ENCODE data around the gene PLCB1. TPM values are rescaled to one million over a fixed set of nuclear protein-coding genes. Genes with fewer than 3 reads are reported as not detected.

PLCB1 gene
- total RNA-seq, 1 donor = 13.4 TPM

DNA sequence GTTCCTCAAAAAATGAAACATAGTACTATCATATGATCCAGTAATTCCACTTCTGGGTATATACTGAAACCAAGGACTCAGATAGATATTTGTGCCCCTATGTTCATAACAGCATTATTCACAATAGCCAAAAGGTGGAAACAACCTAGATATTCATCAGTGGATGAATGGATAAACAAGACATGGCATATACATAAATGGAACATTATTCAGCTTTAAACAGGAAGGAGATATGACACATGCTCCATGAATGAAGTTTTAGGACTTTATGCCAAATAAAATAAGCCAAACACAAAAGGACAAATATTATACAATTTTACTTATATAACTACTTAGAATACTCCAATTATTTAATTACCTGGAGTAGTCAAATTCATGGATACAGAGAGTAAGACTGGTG, 16.4 kb downstream of the PLCB1 start:
- Histone ChIP-seq H3K79me2 (ENCODE audit: insufficient read depth, low read length) (peaks cover 2% of the 10 kb centered on the region), H2AFZ (ENCODE audit: low read length) (no peak overlapping the region), H3K36me3 (ENCODE audit: insufficient read depth, low read length) (no peaks in the 10 kb centered on the region), H4K20me1 (ENCODE audit: insufficient read depth, low read length) (no peaks in the 10 kb centered on the region), H3K9me3 (ENCODE audit: low read depth, low read length) (no peaks in the 10 kb centered on the region), H3K27ac (ENCODE audit: low read depth, low read length) (no peak overlapping the region), H3K27me3 (ENCODE audit: insufficient read depth, low read length) (peaks cover 5% of the 10 kb centered on the region), H3K4me1 (ENCODE audit: insufficient read depth, low read length) (peaks cover 37% of the 10 kb centered on the region), H3K4me3 (ENCODE audit: insufficient read depth, low read length) (no peak overlapping the region), H3K4me2 (ENCODE audit: insufficient read depth, low read length) (no peak overlapping the region)
- TF ChIP-seq, protein P1, sequence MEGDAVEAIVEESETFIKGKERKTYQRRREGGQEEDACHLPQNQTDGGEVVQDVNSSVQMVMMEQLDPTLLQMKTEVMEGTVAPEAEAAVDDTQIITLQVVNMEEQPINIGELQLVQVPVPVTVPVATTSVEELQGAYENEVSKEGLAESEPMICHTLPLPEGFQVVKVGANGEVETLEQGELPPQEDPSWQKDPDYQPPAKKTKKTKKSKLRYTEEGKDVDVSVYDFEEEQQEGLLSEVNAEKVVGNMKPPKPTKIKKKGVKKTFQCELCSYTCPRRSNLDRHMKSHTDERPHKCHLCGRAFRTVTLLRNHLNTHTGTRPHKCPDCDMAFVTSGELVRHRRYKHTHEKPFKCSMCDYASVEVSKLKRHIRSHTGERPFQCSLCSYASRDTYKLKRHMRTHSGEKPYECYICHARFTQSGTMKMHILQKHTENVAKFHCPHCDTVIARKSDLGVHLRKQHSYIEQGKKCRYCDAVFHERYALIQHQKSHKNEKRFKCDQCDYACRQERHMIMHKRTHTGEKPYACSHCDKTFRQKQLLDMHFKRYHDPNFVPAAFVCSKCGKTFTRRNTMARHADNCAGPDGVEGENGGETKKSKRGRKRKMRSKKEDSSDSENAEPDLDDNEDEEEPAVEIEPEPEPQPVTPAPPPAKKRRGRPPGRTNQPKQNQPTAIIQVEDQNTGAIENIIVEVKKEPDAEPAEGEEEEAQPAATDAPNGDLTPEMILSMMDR (IDR thresholded peaks at IDR 0.05; ENCODE audit: extremely low read depth, low read depth, low read length) = no peak
- no peak for DNase-seq (ENCODE audit: insufficient read length, low spot score, missing footprints)

- Histone ChIP-seq H3K27ac (ENCODE audit: low read depth, low read length) (no peak overlapping the region), H3K4me2 (ENCODE audit: insufficient read depth, low read length) (no peak overlapping the region), H2AFZ (ENCODE audit: low read length) (no peak overlapping the region)
These were observed 18.5 kb downstream of the PLCB1 start for GRCh38 chr20:8150591-8150990.

GRCh38 chr20:8151372-8151771, 19.3 kb downstream of the PLCB1 start:
- Histone ChIP-seq H3K27me3 (ENCODE audit: insufficient read depth, low read length) (no peaks in the 10 kb centered on the region), H3K27ac (ENCODE audit: low read depth, low read length) (no peak overlapping the region), H3K4me3 (ENCODE audit: insufficient read depth, low read length) (no peak overlapping the region), H3K4me2 (ENCODE audit: insufficient read depth, low read length) (no peak overlapping the region), H3K79me2 (ENCODE audit: insufficient read depth, low read length) (no peaks in the 10 kb centered on the region), H3K36me3 (ENCODE audit: insufficient read depth, low read length) (no peaks in the 10 kb centered on the region), H4K20me1 (ENCODE audit: insufficient read depth, low read length) (no peaks in the 10 kb centered on the region), H2AFZ (ENCODE audit: low read length) (no peak overlapping the region), H3K4me1 (ENCODE audit: insufficient read depth, low read length) (peaks cover 40% of the 10 kb centered on the region), H3K9me3 (ENCODE audit: low read depth, low read length) (no peaks in the 10 kb centered on the region)
- DNase-seq (ENCODE audit: insufficient read length, low spot score, missing footprints) = no peak
- TF ChIP-seq, protein P1 (IDR thresholded peaks at IDR 0.05; ENCODE audit: extremely low read depth, low read depth, low read length) = no peak

More at GRCh38 chr20:8150591-8150990, 18.5 kb downstream of the PLCB1 start:
- DNase-seq (ENCODE audit: insufficient read length, low spot score, missing footprints) = no peak
- peaks cover 32% of the 10 kb centered on the region for H3K4me1 ChIP-seq (ENCODE audit: insufficient read depth, low read length)
- H4K20me1 ChIP-seq (ENCODE audit: insufficient read depth, low read length) = no peaks in the 10 kb centered on the region
- H3K36me3 ChIP-seq (ENCODE audit: insufficient read depth, low read length) = no peaks in the 10 kb centered on the region
- H3K27me3 ChIP-seq (ENCODE audit: insufficient read depth, low read length) = no peaks in the 10 kb centered on the region
- no peaks in the 10 kb centered on the region for H3K9me3 ChIP-seq (ENCODE audit: low read depth, low read length)
- TF ChIP-seq, protein P1 (IDR thresholded peaks at IDR 0.05; ENCODE audit: extremely low read depth, low read depth, low read length) = no peak
- peaks cover 2% of the 10 kb centered on the region for H3K79me2 ChIP-seq (ENCODE audit: insufficient read depth, low read length)
- H3K4me3 ChIP-seq (ENCODE audit: insufficient read depth, low read length) = no peak overlapping the region

DNA sequence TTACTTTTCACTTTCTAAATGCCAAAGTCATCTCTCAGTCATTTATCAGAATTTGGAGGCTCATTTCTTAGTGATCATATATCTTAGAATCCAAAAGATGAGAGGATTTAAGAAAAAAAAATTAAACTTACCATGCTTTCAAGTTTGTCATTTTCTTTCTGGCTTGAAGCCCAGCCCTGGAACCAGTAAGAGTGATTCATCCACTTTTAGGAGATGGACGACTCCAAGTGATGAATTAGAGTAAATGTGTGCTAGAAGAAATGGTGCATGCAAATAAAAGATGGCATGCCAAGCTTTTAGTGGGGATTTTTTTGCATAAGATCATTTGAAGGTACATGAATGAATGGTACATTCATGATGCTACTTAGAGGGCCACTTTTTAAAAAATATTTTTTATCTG, 20.1 kb downstream of the PLCB1 start:
- TF ChIP-seq, protein P1 (IDR thresholded peaks at IDR 0.05; ENCODE audit: extremely low read depth, low read depth, low read length) = no peak
- no peak overlapping the region for H3K4me3 ChIP-seq (ENCODE audit: insufficient read depth, low read length)
- peaks cover 48% of the 10 kb centered on the region for H3K4me1 ChIP-seq (ENCODE audit: insufficient read depth, low read length)
- no peak overlapping the region for H3K4me2 ChIP-seq (ENCODE audit: insufficient read depth, low read length)
- no peaks in the 10 kb centered on the region for H3K9me3 ChIP-seq (ENCODE audit: low read depth, low read length)
- H4K20me1 ChIP-seq (ENCODE audit: insufficient read depth, low read length) = no peaks in the 10 kb centered on the region
- no peak for DNase-seq (ENCODE audit: insufficient read length, low spot score, missing footprints)
- no peaks in the 10 kb centered on the region for H3K79me2 ChIP-seq (ENCODE audit: insufficient read depth, low read length)
- H2AFZ ChIP-seq (ENCODE audit: low read length) = no peak overlapping the region
- H3K27ac ChIP-seq (ENCODE audit: low read depth, low read length) = no peak overlapping the region
- no peaks in the 10 kb centered on the region for H3K27me3 ChIP-seq (ENCODE audit: insufficient read depth, low read length)
- no peaks in the 10 kb centered on the region for H3K36me3 ChIP-seq (ENCODE audit: insufficient read depth, low read length)
